ENCODE results near the gene PLXNA1. TPM values are rescaled to one million over a fixed set of nuclear protein-coding genes. Genes with fewer than 3 reads are reported as not detected.

PLXNA1 gene
- polyA plus RNA-seq, 1 of the 3 experiments (the other 2 are of a cell fraction), result 48.1 TPM

GRCh38 chr3:127027811-127028548 lies 45.1 kb downstream of the PLXNA1 start:
- H3K4me3 ChIP-seq (ENCODE audit: low read depth in 2 of 2, low read length in 1 of 2), result no peak overlapping the region
- no peaks in the 10 kb centered on the region; a peak in 1 of 4 replicates for H3K4me1 ChIP-seq (ENCODE audit: control insufficient read depth in 1 of 2, insufficient read depth in 2 of 2, low read depth in 1 of 2, low read length in 1 of 2)
- WGBS (ENCODE audit: low lambda C conversion rate), result 94% methylated on average over 15 of the region's 29 CpGs
- no peak overlapping the region for H3K27ac ChIP-seq (ENCODE audit: low read depth in 2 of 2, low read length in 1 of 2)
- DNase-seq, result no peak
- H3F3A ChIP-seq (replicated peaks; ENCODE audit: insufficient read depth), result no peaks in the 10 kb centered on the region
- H3K27me3 ChIP-seq (ENCODE audit: insufficient read depth), result no peaks in the 10 kb centered on the region
- H3K9ac ChIP-seq, result no peak overlapping the region
- no peak overlapping the region for H2AFZ ChIP-seq (ENCODE audit: low read depth)
- no peaks in the 10 kb centered on the region for H3K9me2 ChIP-seq
- POLR2A ChIA-PET, result no interaction called here
- no peaks in the 10 kb centered on the region for H3K79me2 ChIP-seq (ENCODE audit: insufficient read depth)
- no peaks in the 10 kb centered on the region for H3K9me3 ChIP-seq
- no peak for TF ChIP-seq SIN3A (IDR thresholded peaks at IDR 0.05; ENCODE audit: borderline replicate concordance, low read depth, low read length)
- TF ChIP-seq SMC3 (IDR thresholded peaks at IDR 0.05; ENCODE audit: low read depth, low read length), result no peak
- TF ChIP-seq FOSL2 (IDR thresholded peaks at IDR 0.05; ENCODE audit: borderline replicate concordance, low read depth), result no peak
- TF ChIP-seq RXRA (IDR thresholded peaks at IDR 0.05; ENCODE audit: borderline replicate concordance, low read depth), result no peak
- TF ChIP-seq YY1 (IDR thresholded peaks at IDR 0.05; ENCODE audit: low read depth), result no peak
- no peak for TF ChIP-seq REST (IDR thresholded peaks at IDR 0.05; ENCODE audit: low read depth, low read length)
- TF ChIP-seq TAF1 (IDR thresholded peaks at IDR 0.05; ENCODE audit: borderline replicate concordance, low read depth, low read length), result no peak
- no peak for TF ChIP-seq FOXM1 (IDR thresholded peaks at IDR 0.05; ENCODE audit: low read depth)
- TF ChIP-seq TCF12 (IDR thresholded peaks at IDR 0.05), result no peak
- no peak for TF ChIP-seq CHD2 (IDR thresholded peaks at IDR 0.05; ENCODE audit: low read length, partially characterized antibody)
- TF ChIP-seq TEAD4 (IDR thresholded peaks at IDR 0.05; ENCODE audit: borderline replicate concordance, insufficient read depth), result no peak
- no peak for TF ChIP-seq GATA2 (CRISPR knock-in tag; IDR thresholded peaks at IDR 0.05)
- TF ChIP-seq RAD21 (IDR thresholded peaks at IDR 0.05; ENCODE audit: low read length), result no peak
- TF ChIP-seq ZBTB33 (IDR thresholded peaks at IDR 0.05; ENCODE audit: borderline replicate concordance, low read depth), result no peak
- no peak for TF ChIP-seq EZH2phosphoT487 (IDR thresholded peaks at IDR 0.05; ENCODE audit: borderline replicate concordance, low read depth)
- peaks cover 6 to 94% of the 10 kb centered on the region in 2 experiments for H3K36me3 ChIP-seq (replicated peaks in 1 of 2; ENCODE audit: control insufficient read depth in 1 of 2, insufficient read depth in 2 of 2, low read length in 1 of 2)
- CTCF ChIA-PET, result interaction anchor here (1.0 kb wide), 1 partner anchor 428 kb away, joined by 3 read pairs; no protein-coding TSS in a partner anchor
- no peaks in the 10 kb centered on the region for H4K20me1 ChIP-seq (ENCODE audit: insufficient read depth)
- H3K4me2 ChIP-seq, result no peak overlapping the region

Data from SK-N-SH (cell line).